HEK293 (cell line): Measurements from ENCODE around the gene P4HA1.

Experiments
- CTCF ChIA-PET: fragments of 350-600 bp; formaldehyde crosslinking; extraction: SDS; loops from one replicate; lab custom pipeline; 2021; ENCODE audit warnings: antibody characterized with exemption; lab: Yijun Ruan, JAX
- POLR2A ChIA-PET: fragments of 300-600 bp; formaldehyde crosslinking; extraction: SDS; loops from one replicate; lab custom pipeline; 2020; ENCODE audit warnings: antibody characterized with exemption, inconsistent platforms; lab: Yijun Ruan, JAX
- H3K27ac ChIP-seq: fragments of 200-500 bp; sonication (Bioruptor generic); 2 replicates; pipeline ENCODE4 v1.5.1; 2014; ENCODE audit warnings: low read depth, low read length, control low read depth, inconsistent platforms; ENCODE audit errors: extremely low read depth
- H3K36me3 ChIP-seq, 2 experiments: fragments of 200-500 bp in 1 of 2; sonication (Bioruptor generic) in 1 of 2; 1 replicate in 1 of 2; 2 replicates in 1 of 2; pipeline ENCODE4 v1.5.1; 2014 to 2017; ENCODE audit warnings: inconsistent platforms in 2 of 2, low read length in 2 of 2; ENCODE audit not compliant: control insufficient read depth in 2 of 2, insufficient read depth in 1 of 2
- H3K4me1 ChIP-seq: fragments of 200-500 bp; sonication (Bioruptor generic); 2 replicates; pipeline ENCODE4 v1.5.1; 2014; ENCODE audit warnings: mild to moderate bottlenecking, low read length, inconsistent platforms; ENCODE audit not compliant: control insufficient read depth, insufficient read depth
- H3K4me3 ChIP-seq: 2 replicates; pipeline ENCODE4 v1.5.1; 2011; ENCODE audit warnings: low read depth, mild to moderate bottlenecking, control low read depth, low read length, moderate library complexity
- H3K9me3 ChIP-seq: fragments of 200-500 bp; sonication (Bioruptor generic); 2 replicates; pipeline ENCODE4 v1.5.1; 2014; ENCODE audit warnings: low read depth, low read length, inconsistent platforms; ENCODE audit not compliant: control insufficient read depth, insufficient read depth
- IKZF3 ChIP-seq: fragments of 450-650 bp; IDR thresholded peaks from 2 replicates; pipeline ENCODE4 v1.5.0; 2018; ENCODE audit warnings: missing biosample characterization, mild to moderate bottlenecking, missing genetic modification characterization, moderate library complexity
- PRDM1 ChIP-seq: fragments of 450-650 bp; formaldehyde crosslinking; IDR thresholded peaks from 2 replicates; pipeline ENCODE4; 2016; ENCODE audit warnings: missing biosample characterization, missing genetic modification characterization
- PRDM10 ChIP-seq: fragments of 450-650 bp; formaldehyde crosslinking; IDR thresholded peaks from 2 replicates; pipeline ENCODE4 v1.5.1; 2016; ENCODE audit warnings: missing biosample characterization, missing genetic modification characterization
- SP3 ChIP-seq: fragments of 450-650 bp; formaldehyde crosslinking; IDR thresholded peaks from 2 replicates; pipeline ENCODE4 v1.5.1; 2016; ENCODE audit warnings: missing biosample characterization, missing genetic modification characterization
- WT1 ChIP-seq: fragments of 450-650 bp; formaldehyde crosslinking; IDR thresholded peaks from 2 replicates; pipeline ENCODE4 v1.5.1; 2016; ENCODE audit warnings: missing biosample characterization, missing genetic modification characterization
- ZBTB48 ChIP-seq: fragments of 450-650 bp; formaldehyde crosslinking; IDR thresholded peaks from 2 replicates; pipeline ENCODE4 v1.5.1; 2016; ENCODE audit warnings: missing biosample characterization, missing genetic modification characterization
- ZFP37 ChIP-seq: fragments of 450-650 bp; formaldehyde crosslinking; IDR thresholded peaks from 2 replicates; pipeline ENCODE4 v1.5.1; 2016; ENCODE audit warnings: missing biosample characterization, missing genetic modification characterization
- ZNF114 ChIP-seq: fragments of 450-650 bp; formaldehyde crosslinking; IDR thresholded peaks from 2 replicates; pipeline ENCODE4 v1.5.0; 2017; ENCODE audit warnings: missing biosample characterization, missing genetic modification characterization
- ZNF132 ChIP-seq: fragments of 450-650 bp; formaldehyde crosslinking; IDR thresholded peaks from 2 replicates; pipeline ENCODE4 v1.5.1; 2017; ENCODE audit warnings: missing biosample characterization, missing genetic modification characterization, borderline replicate concordance
- ZNF223 ChIP-seq: fragments of 450-650 bp; formaldehyde crosslinking; IDR thresholded peaks from 2 replicates; pipeline ENCODE4 v1.5.1; 2016; ENCODE audit warnings: missing biosample characterization, missing genetic modification characterization
- ZNF248 ChIP-seq: fragments of 450-650 bp; formaldehyde crosslinking; IDR thresholded peaks from 2 replicates; pipeline ENCODE4 v1.5.1; 2017; ENCODE audit warnings: missing biosample characterization, missing genetic modification characterization
- ZNF416 ChIP-seq: fragments of 450-650 bp; formaldehyde crosslinking; IDR thresholded peaks from 2 replicates; pipeline ENCODE4 v1.5.1; 2016; ENCODE audit warnings: missing biosample characterization, missing genetic modification characterization
- ZNF433 ChIP-seq: fragments of 450-650 bp; formaldehyde crosslinking; IDR thresholded peaks from 2 replicates; pipeline ENCODE4 v1.5.1; 2016; ENCODE audit warnings: missing biosample characterization, missing genetic modification characterization, low read depth
- ZNF488 ChIP-seq: fragments of 450-650 bp; formaldehyde crosslinking; IDR thresholded peaks from 2 replicates; pipeline ENCODE4 v1.5.1; 2016; ENCODE audit warnings: missing biosample characterization, missing genetic modification characterization
- ZNF513 ChIP-seq: fragments of 450-650 bp; IDR thresholded peaks from 2 replicates; pipeline ENCODE4 v1.5.1; 2018; ENCODE audit warnings: missing biosample characterization, missing genetic modification characterization
- ZNF585B ChIP-seq: fragments of 450-650 bp; formaldehyde crosslinking; IDR thresholded peaks from 2 replicates; pipeline ENCODE4 v1.5.1; 2016; ENCODE audit warnings: missing biosample characterization, missing genetic modification characterization
- ZNF596 ChIP-seq: fragments of 450-650 bp; IDR thresholded peaks from 2 replicates; pipeline ENCODE4 v1.5.0; 2018; ENCODE audit warnings: missing biosample characterization, mild to moderate bottlenecking, missing genetic modification characterization, moderate library complexity
- ZNF654 ChIP-seq: fragments of 450-650 bp; formaldehyde crosslinking; IDR thresholded peaks from 2 replicates; pipeline ENCODE4 v1.5.1; 2016; ENCODE audit warnings: low read depth, missing biosample characterization, missing genetic modification characterization
- ZNF660 ChIP-seq: fragments of 450-650 bp; IDR thresholded peaks from 2 replicates; pipeline ENCODE4 v1.5.1; 2018; ENCODE audit warnings: missing biosample characterization, mild to moderate bottlenecking, missing genetic modification characterization
- ZNF701 ChIP-seq: fragments of 450-650 bp; formaldehyde crosslinking; IDR thresholded peaks from 2 replicates; pipeline ENCODE4 v1.5.1; 2016; ENCODE audit warnings: missing biosample characterization, missing genetic modification characterization
- ZSCAN16 ChIP-seq: fragments of 450-650 bp; formaldehyde crosslinking; IDR thresholded peaks from 2 replicates; pipeline ENCODE4 v1.5.1; 2016; ENCODE audit warnings: missing biosample characterization, missing genetic modification characterization
- ZSCAN18 ChIP-seq: fragments of 450-650 bp; formaldehyde crosslinking; IDR thresholded peaks from 2 replicates; pipeline ENCODE4 v1.5.1; 2016; ENCODE audit warnings: missing biosample characterization, missing genetic modification characterization
- ZSCAN4 ChIP-seq: fragments of 450-650 bp; formaldehyde crosslinking; IDR thresholded peaks from 2 replicates; pipeline ENCODE4 v1.5.1; 2017; ENCODE audit warnings: missing biosample characterization, missing genetic modification characterization
- TF ChIP-seq, protein P1 (sequence below): IDR thresholded peaks from 2 replicates; pipeline ENCODE4 v1.6.1; 2011; ENCODE audit warnings: mild to moderate bottlenecking, low read depth, low read length, borderline replicate concordance

Gene P4HA1

GRCh38 chr10:73079779-73080541 is 16.7 kb downstream of the P4HA1 start (continued):
- TF ChIP-seq PRDM10 (tag by site-specific recombination) (no peak), ZNF596 (tag by site-specific recombination) (no peak), IKZF3 (tag by site-specific recombination) (no peak), ZNF654 (tag by site-specific recombination) (no peak), ZNF488 (tag by site-specific recombination) (no peak), ZNF513 (tag by site-specific recombination) (no peak), ZNF114 (tag by site-specific recombination) (no peak), ZNF132 (tag by site-specific recombination) (no peak)
- TF ChIP-seq, protein P1, sequence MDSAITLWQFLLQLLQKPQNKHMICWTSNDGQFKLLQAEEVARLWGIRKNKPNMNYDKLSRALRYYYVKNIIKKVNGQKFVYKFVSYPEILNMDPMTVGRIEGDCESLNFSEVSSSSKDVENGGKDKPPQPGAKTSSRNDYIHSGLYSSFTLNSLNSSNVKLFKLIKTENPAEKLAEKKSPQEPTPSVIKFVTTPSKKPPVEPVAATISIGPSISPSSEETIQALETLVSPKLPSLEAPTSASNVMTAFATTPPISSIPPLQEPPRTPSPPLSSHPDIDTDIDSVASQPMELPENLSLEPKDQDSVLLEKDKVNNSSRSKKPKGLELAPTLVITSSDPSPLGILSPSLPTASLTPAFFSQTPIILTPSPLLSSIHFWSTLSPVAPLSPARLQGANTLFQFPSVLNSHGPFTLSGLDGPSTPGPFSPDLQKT: no peak

DNA sequence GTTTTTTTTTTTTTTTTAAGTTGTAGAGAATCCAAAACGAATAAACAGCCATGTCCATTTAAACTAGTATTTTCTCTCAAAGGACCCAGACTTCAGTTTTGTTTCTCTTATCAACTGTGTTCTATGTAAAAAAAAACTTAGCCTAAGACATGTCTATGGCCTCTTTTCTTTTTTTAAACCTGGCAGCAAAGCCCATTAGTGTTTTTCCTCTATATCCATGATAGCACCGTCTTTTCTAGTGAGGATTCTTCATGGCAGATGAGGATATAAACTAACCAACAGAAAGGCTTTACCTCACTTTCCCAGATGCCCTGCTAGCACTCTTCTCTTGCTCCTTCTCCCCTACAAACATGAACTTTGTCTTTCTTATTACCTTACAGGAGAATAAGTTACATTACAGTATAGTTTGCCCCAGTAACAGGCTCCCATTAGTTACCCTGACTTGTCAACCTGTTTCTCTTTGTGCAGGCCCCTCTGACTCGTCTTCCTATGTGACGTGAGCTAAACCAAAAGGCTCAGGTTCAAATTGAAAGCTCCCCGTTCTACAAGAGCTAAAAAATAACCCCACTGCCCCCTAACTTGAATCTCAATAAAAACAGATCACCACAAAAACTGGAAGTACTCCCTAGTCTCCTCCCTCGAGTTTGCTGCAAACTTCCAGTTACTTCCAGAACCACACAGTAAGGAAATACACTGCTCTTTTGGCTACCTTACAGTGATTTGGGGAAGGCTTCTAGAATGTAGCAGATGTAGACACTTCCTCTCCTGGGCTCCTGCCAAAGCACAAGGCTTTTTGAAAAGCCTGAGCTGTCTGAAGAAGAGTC is 20.1 kb downstream of the P4HA1 start:
- ChIA-PET POLR2A (no interaction called here), CTCF (interaction anchor here (0.6 to 0.8 kb wide), 2 partner anchors 9 to 620 kb away, joined by 4 to 6 read pairs; no protein-coding TSS in a partner anchor)
- Histone ChIP-seq H3K4me1 (no peaks in the 10 kb centered on the region), H3K27ac (no peak overlapping the region), H3K36me3 (peaks cover 19 to 41% of the 10 kb centered on the region in 2 experiments), H3K4me3 (no peak overlapping the region), H3K9me3 (no peaks in the 10 kb centered on the region)
- TF ChIP-seq ZSCAN4 (tag by site-specific recombination): no peak
- TF ChIP-seq ZNF585B: no peak
- no peak for TF ChIP-seq ZSCAN16 (tag by site-specific recombination)
- TF ChIP-seq ZNF660 (tag by site-specific recombination): no peak
- TF ChIP-seq WT1 (tag by site-specific recombination): no peak
- TF ChIP-seq ZNF248 (tag by site-specific recombination): no peak
- no peak for TF ChIP-seq PRDM1 (tag by site-specific recombination)
- TF ChIP-seq ZSCAN18 (tag by site-specific recombination): no peak
- no peak for TF ChIP-seq ZFP37 (tag by site-specific recombination)
- TF ChIP-seq ZBTB48 (tag by site-specific recombination): no peak
- TF ChIP-seq ZNF433 (tag by site-specific recombination): no peak
- TF ChIP-seq ZNF223 (tag by site-specific recombination): no peak
- TF ChIP-seq SP3: no peak
- TF ChIP-seq ZNF701 (tag by site-specific recombination): no peak
- TF ChIP-seq ZNF416 (tag by site-specific recombination): no peak
